ES-I3 (cell line): Measurements from ENCODE around the gene MAGI3.
"Not testable (repeated sequence)": the region's sequence is repeated elsewhere in the genome, so short reads cannot be mapped to it uniquely, and the experiment has no call there.

Source experiments
- H3K36me3 ChIP-seq: 2 replicates; pipeline ENCODE4 v1.6.1; 2013; ENCODE audit warnings: mild to moderate bottlenecking, low read length, control low read depth, moderate library complexity; ENCODE audit not compliant: insufficient read depth
- H3K4me1 ChIP-seq: 2 replicates; pipeline ENCODE4 v1.6.1; 2013; ENCODE audit warnings: mild to moderate bottlenecking, control low read depth, low read length; ENCODE audit not compliant: insufficient read depth
- H3K9ac ChIP-seq: 2 replicates; pipeline ENCODE4 v1.6.1; 2013; ENCODE audit warnings: low read depth, mild to moderate bottlenecking, low read length, moderate library complexity
- H3K9me3 ChIP-seq: 2 replicates; pipeline ENCODE4 v1.6.1; 2013; ENCODE audit warnings: mild to moderate bottlenecking, low read length, moderate library complexity; ENCODE audit not compliant: control insufficient read depth, insufficient read depth

The MAGI3 gene

DNA sequence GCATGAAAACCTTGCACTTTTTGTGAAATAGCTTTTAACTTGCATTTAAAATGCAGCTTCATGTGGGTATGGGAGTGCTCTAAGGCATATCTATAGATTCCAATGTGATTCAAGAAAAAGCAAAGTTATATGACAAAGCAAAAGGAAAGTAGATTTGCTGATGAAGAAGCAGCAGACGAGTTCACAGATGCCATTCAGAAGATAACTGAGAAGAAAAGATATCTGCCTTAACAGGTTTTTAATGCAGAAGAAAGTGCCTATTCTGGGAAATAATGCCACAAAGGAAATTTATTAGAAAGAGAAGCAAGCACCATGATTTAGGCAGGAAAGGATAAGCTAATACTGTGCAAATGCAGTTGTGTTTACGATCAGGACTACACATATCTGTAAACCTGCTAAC, 300.9 kb downstream of the MAGI3 start:
- Histone ChIP-seq H3K4me1 (no peaks in the 10 kb centered on the region), H3K36me3 (no peaks in the 10 kb centered on the region), H3K9ac (no peak overlapping the region), H3K9me3 (peaks cover 19% of the 10 kb centered on the region)

DNA sequence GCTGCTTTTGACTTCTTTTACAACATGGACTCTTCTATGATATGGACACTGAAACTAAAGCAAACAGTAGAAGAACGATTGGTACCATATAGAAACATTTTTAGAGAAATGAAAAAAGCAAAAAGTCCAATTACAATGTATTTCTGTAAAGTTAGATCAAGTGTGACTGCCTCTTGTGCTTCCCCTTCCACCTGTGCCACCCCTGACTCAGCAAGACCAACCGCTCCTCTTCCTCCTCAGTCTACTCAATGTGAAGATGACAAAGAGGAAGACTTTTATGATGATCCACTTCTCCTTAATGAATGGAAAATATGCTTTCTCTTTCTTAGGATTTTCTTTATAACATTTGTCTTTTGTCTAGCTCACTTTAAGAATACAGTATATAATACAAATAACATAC, 302.0 kb downstream of the MAGI3 start:
- H3K36me3 ChIP-seq = no peaks in the 10 kb centered on the region
- H3K4me1 ChIP-seq = no peaks in the 10 kb centered on the region
- H3K9ac ChIP-seq = no peak overlapping the region
- peaks cover 19% of the 10 kb centered on the region for H3K9me3 ChIP-seq

- H3K4me1 ChIP-seq = no peaks in the 10 kb centered on the region
- no peak overlapping the region for H3K9ac ChIP-seq
- H3K36me3 ChIP-seq = no peaks in the 10 kb centered on the region
- H3K9me3 ChIP-seq = peaks cover 19% of the 10 kb centered on the region
Observed at GRCh38 chr1:113692824-113693431, 302.6 kb downstream of the MAGI3 start.

GRCh38 chr1:113694910-113695309, 304.6 kb downstream of the MAGI3 start:
- H3K36me3 ChIP-seq = no peaks in the 10 kb centered on the region
- H3K9me3 ChIP-seq = peaks cover 16% of the 10 kb centered on the region
- H3K4me1 ChIP-seq = no peaks in the 10 kb centered on the region
- no peak overlapping the region for H3K9ac ChIP-seq

GRCh38 chr1:113701429-113701828, 311.1 kb downstream of the MAGI3 start:
- H3K9me3 ChIP-seq = no peaks in the 10 kb centered on the region
- no peak overlapping the region for H3K9ac ChIP-seq
- no peaks in the 10 kb centered on the region for H3K36me3 ChIP-seq
- H3K4me1 ChIP-seq = peaks cover 5% of the 10 kb centered on the region

DNA sequence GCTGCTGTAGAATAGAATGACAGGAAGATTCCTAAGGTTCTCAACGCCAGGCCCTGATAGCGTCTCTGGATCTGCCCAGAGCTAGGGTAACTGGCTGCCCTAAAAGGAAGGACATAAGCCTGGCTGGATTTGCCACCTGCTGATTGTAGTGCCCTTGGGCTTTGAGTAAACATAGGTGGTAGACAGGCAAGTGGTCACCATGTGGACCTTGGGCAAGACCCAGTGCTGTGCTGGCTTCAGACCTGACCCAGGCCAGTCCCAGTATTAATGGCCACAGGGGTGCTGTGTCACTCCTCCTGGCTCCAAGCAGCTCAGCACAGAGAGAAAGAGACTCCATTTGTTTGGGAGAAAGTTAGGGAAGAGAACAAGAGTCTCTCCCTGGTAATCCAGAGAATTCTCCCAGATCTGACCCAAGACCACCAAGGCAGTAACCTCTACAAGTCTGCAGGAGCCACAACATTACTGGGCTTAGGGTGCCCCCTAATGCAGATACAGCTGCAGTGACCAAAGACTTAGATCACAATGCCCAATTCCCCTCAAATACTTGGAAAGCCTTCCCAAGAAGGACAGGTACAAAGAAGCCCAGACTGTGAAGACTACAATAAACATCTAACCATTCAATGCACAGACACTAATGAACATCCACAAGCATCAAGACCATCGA, 324.4 kb downstream of the MAGI3 start:
- no peaks in the 10 kb centered on the region for H3K4me1 ChIP-seq
- H3K9ac ChIP-seq = no peak overlapping the region
- peaks cover 8% of the 10 kb centered on the region for H3K9me3 ChIP-seq
- peaks cover 3% of the 10 kb centered on the region; the same call in 1 of the 2 replicates for H3K36me3 ChIP-seq

DNA sequence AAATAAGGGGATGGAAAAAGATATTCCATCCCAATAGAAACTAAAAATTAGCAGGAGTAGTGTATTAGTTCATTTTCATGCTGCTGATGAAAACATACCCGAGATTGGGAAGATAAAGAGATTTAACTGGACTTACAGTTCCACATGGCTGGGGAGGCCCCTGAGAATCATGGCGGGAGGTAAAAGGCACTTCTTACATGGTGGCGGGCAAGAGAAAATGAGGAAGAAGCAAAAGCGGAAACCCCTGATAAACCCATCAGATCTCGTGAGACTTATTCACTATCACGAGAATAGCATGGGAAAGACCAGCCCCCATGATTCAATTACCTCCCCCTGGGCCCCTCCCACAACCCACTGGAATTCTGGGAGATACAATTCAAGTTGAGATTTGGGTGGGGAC, 327.2 kb downstream of the MAGI3 start:
- H3K4me1 ChIP-seq, H3K36me3 ChIP-seq, H3K9ac ChIP-seq: not testable (repeated sequence)
- peaks cover 23% of the 10 kb centered on the region for H3K9me3 ChIP-seq

DNA sequence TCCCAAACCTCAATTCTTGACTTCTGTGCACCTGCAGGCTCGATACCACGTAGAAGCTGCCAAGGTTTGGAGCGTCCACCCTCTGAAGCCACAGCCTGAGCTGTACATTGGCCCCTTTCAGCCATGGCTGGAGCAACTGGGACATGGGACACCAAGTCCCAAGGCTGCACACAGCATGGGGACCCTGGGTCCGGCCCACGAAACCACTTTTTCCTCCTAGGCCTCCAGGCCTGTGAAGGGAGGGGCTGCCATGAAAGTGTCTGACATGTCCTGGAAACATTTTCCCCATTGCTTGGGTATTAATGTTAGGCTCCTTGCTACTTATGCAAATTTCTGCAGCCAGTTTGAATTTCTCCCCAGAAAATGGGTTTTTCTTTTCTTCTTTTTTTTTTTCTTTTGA, 328.3 kb downstream of the MAGI3 start:
- H3K9ac ChIP-seq, H3K36me3 ChIP-seq, H3K4me1 ChIP-seq: not testable (repeated sequence)
- H3K9me3 ChIP-seq = peaks cover 23% of the 10 kb centered on the region

GRCh38 chr1:113721010-113721409, 330.7 kb downstream of the MAGI3 start:
- H3K9me3 ChIP-seq = peaks cover 23% of the 10 kb centered on the region
- no peak overlapping the region for H3K9ac ChIP-seq
- no peaks in the 10 kb centered on the region for H3K4me1 ChIP-seq
- H3K36me3 ChIP-seq = peaks cover 3% of the 10 kb centered on the region; the same call in 1 of the 2 replicates

- H3K36me3 ChIP-seq = no peaks in the 10 kb centered on the region
- H3K9me3 ChIP-seq = no peaks in the 10 kb centered on the region
- H3K4me1 ChIP-seq = no peaks in the 10 kb centered on the region
- H3K9ac ChIP-seq = no peak overlapping the region
Observed at GRCh38 chr1:113732802-113733201, 342.5 kb downstream of the MAGI3 start.

- H3K36me3 ChIP-seq = no peaks in the 10 kb centered on the region
- no peaks in the 10 kb centered on the region for H3K4me1 ChIP-seq
- no peak overlapping the region for H3K9ac ChIP-seq
- H3K9me3 ChIP-seq = no peaks in the 10 kb centered on the region
Observed at GRCh38 chr1:113734357-113735055, 344.2 kb downstream of the MAGI3 start.
